HG03039 (cell line): ENCODE results near the gene CLRN3.

Source experiments
- ATAC-seq: cut with Tn5 transposase; IDR thresholded peaks from one replicate; pipeline ENCODE4 v1.9.1; 2021; ENCODE audit warnings: mild to moderate bottlenecking, moderate library complexity; ENCODE audit not compliant: unreplicated experiment

The CLRN3 gene, protein sequence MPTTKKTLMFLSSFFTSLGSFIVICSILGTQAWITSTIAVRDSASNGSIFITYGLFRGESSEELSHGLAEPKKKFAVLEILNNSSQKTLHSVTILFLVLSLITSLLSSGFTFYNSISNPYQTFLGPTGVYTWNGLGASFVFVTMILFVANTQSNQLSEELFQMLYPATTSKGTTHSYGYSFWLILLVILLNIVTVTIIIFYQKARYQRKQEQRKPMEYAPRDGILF

DNA sequence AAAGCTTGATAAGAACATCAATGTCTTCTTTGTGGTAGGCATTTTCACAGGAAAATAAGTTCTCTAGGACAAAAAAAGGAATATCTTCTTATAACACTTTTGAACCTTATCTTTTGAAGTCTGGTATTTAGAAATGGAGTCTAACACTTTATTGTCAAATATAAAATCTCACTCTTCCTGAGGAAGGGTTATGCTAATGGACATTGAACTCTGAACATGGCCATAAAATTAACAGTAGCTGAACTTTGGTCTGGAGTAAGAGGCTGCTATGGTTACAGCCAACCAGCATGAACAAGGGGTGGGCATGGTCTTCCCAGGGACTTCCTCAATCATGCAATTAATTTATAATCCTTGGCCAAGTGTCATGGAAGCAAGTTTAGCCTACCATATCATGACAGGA is at the start of gene CLRN3:
TSS of gene CLRN3 (minus strand) at position 199 of the 400 bp plus-strand sequence. CDS start at position 42, 157 bp downstream.
- ATAC-seq, result no peak

DNA sequence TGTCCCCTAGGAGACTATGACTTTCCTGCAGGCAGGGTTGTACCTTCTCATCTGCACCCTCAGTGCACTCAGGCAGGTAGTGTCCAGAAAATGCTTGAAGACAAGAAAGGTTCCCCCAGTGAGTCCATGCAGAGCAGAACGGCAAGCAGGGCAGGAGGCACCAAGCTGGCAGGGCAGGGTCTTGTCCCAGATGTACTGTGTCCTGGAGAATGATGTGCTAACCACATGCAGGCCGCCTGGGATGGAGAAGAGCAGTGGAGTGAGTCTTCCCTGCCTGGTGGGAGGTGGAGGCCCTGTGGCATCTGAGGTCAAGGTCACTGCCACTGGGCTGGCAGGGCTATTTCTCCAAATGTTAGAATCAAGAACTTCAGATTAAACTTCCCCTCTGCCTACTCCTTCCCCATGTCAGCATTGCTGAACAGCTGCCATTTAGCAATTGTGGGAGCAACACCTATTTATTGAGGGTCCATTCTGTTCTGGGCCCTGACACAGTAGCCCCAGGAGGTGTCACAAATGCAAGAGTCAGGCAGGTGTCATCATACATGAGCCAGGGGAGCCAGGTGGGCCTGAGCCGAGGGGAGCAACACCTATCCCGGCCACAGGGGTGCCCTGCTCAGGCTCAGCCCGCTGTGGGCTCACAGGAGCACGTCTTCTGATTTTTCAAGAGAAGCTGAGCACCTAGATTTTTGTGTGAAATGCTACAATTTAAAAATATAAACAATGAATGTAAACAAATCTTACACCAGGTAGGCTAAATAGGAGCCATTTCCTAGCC is 48.3 kb upstream of the CLRN3 start:
- no peak for ATAC-seq

DNA sequence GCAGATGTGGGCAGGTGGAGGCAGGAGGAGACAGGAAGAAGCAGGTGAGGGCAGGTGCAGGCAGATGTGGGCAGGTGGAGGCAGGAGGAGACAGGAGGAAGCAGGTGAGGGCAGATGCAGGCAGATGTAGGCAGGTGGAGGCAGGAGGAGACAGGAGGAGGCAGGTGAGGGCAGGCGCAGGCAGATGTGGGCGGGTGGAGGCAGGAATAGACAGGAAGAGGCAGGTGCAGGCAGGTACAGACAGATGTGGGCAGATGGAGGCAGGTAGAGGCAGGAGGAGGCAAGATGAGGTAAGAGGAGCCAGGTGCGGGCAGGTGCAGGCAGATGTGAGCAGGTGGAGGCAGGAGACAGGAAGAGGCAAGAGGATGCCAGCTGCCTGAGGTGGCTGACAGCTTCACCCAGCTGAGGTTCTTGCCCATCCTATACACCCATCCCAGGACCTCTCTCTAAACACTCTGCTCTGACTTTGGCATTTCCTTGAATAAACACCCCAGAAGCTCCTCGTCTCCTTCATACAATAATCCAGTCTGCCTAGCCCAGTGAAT is 47.1 kb upstream of the CLRN3 start:
- no peak for ATAC-seq

DNA sequence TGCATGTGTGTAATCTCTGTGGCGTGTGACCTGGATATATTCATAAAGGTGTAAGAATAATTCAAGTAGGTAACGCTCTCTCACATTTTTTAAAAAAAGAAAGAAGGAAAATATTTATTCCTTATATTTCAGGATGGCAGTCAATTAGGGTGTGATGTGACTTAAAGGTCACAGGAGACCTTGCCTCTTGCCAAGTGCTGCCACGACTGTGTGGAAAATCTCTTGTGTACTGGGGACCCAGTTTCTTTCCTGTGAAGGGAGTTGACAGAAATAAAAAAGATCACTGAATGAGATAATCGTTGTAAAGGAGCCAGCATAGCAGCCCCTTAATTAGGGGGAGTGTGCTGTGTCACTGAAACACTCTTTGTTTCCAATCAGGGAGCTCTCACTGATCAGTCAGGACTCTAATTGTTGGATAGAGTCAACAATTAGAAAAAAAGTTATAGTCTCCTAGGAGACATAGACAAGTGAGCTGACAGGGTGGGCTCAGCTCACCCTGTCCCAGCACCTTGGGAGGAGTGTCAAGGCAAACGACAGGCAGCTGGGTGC is 45.2 kb upstream of the CLRN3 start:
- no peak for ATAC-seq

DNA sequence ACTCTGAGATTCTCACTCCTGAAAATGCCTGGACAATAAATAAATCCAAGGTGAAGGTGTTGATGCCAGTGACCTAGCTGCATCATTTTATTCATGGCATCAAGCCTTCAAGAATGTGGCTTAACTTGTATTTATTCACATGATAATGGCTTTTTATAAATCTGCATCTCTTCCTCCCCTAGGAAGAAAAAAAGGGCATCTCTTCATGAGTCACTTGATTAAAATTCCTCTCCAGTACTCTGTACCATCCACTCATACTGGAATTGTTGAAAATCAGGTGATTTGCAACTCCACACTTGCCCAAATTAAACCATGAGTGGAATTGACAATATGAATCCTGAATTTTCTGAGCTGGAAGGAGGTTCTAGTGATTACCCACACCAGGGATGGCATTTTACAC is 44.3 kb upstream of the CLRN3 start:
- no peak for ATAC-seq

DNA sequence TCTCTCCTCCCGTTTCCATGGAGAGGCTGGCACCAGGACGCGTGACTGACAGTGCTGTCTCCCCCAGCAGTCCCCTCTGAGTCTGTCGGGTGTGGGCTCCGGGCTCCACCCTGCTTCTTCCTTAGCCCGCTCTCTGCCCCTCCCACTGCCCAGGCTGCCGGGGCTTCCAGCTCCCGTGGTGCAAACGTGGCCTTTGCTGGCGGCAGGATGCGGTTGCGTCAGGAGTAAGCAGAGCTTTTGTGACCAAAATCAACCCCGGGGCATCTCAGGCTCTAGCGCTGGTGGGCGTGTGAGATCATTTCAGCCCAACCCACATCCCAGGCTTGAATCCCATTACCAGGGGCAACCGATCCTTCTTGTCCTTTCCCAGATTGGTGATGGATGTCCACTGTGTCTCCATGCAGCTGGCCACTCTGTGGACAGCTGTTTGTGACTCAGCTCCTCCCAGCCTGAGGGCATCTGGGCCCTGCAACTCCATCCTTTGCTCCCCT is 42.4 kb upstream of the CLRN3 start:
- ATAC-seq, result no peak

DNA sequence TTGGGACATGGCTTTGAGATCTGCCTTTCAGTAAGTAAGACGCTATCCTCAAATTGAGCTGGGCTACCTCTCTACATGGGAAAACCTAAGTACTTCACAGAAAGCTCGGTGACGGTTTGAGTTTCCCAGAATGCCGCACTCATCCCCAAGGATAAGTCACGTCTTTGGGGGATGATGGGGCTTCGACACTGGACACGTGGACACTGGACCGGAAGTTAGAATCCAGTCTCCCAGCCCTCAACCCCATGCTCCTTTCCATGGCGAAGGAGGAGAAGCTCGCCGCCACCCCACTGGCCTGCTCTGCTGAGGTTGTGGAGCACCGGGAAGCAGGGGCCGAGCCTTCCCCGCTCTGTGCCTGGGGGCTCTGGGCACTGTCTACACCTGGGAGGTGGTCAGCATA is 41.6 kb upstream of the CLRN3 start:
- no peak for ATAC-seq

DNA sequence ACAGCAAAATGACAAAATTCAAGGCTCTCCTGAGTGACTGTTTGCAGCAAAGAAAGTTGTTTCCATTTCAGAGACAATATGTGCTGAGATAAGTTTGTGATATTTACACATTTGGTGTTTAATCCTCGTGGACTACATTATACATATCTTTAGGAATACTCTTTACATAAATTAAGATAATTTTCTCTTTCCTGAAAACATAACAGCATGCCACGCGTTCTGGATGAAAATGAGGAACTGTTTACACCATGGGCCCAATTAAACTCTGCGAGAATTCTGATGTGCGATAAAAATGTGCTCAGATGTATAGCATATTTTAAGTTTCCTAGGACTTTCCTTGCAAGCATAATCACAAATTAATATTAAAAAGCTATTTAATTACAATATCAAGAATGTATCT is 40.5 kb upstream of the CLRN3 start:
- no peak for ATAC-seq

DNA sequence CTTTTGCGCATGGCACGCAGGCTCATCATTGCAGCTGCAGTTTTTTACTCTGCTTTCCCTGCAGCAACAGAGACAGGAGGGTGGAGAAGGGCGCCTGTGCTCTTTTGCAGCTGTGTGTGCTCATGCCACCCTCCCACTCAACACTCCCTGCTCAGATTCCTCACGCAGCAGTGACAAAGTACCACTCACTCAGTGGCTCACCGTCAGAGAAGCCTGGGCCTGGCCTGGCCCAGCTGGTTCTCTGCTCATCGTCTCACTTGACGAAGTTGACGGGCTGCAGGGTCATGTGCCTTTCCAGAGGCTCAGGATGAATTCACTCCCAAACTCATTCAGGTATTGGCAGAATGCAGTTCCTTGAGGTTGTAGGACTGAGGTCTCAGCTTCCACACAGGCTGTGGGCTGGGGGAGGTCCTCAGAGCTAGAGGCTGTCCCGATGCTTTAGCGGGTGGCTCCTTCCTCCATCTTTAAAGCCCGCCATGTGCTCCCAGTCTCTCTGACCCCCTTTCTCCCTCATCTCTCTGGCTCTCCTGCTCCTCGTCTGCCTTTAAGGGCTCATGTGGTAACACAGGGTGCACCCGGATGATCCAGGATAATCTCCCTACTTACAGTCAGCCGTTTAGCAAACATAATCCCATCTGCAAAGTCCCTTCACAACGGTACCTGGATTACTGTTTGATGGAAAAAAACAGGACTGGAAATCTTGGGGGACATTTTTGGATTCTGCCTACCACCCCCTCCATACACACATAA is 40.0 kb upstream of the CLRN3 start:
- ATAC-seq, result no peak

DNA sequence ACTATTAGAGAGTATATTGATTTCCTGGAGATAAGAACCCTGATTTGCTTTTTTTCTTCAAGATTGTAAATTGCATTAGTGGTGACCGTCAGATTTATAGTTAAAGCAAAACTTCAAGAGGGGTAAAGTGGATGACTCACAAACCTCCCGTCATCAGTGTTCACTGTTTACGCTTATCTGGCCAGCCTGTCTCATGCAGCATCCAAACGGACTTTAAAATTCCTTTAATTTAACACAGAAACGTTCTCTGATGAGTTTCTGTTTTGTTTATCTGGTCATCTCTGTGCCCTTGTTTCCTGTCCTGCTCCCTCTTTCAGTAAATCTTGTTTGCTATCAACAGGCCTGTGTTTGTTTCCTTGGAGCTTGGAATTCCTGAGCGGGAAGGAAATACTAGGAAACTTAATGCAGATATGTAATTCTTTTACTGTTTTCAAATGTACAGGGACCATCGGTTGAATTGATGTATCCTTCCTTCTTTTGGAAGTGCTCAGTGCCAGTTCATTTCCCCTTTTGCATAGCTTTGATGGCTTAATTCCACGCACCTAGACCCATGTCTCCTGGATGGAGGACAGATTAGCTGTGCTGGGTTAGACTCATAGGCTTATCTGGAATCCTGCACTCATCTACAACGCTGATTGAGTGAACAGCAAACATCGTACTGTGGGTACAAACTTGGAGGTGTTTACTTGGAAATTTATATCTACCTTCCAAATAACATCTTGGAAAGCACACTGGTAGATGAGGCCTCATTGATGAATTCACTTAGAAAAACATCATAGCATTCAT is 35.5 kb upstream of the CLRN3 start:
- no peak for ATAC-seq

DNA sequence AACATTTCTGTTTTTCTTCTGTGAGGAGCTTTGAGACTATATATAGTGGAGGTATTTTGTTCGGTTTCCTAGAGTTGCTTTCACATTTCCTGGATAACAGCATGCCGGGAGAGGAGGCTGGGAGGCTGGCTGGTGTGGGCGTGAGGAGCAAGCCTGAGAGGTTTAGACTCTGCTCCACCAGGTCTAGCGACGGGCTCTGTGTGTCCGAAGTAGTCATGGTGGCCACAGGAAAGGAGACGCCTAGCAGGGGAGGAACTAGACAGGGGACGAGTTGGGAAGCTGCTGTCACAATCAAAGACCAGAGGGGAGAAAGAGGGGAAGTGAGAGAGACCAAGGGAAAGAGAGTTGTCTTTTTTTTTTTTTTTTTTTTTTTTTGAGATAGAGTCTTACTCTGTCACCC is 33.7 kb upstream of the CLRN3 start:
- no peak for ATAC-seq

DNA sequence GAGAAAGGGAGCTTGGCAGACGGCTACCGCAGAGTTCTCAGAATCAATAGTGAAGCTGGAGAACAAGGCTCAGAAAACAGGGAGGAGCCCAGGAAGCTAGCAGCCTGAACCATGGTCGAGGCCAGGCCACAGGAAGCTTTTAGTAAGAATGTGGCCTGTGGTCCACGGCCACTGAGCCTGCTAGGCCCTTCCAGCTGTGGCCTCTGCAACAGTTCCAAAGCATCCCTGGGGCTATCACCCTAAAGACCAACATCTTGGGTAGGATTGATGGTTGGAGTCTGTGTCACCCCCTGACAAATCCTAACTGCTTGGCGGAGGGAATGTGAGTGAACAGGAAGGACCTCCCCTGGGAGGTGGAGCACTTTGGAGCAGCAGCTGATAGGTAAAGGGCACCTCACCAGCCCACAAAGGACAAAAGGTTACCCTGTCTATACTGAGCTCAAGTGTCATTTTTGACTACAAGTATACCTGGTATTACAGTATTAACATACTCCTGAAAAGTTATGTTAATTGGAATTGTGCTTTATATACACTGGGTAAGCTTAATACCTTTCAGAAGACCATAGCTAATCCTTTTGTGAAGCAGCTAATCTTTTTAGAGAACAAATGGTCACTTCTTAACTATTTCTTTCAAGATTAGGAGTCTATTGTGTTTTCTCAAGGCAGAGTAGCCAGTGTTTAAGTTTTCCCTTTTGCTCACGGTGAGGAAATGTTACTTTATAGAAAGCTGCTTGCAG is 32.9 kb upstream of the CLRN3 start:
- no peak for ATAC-seq

DNA sequence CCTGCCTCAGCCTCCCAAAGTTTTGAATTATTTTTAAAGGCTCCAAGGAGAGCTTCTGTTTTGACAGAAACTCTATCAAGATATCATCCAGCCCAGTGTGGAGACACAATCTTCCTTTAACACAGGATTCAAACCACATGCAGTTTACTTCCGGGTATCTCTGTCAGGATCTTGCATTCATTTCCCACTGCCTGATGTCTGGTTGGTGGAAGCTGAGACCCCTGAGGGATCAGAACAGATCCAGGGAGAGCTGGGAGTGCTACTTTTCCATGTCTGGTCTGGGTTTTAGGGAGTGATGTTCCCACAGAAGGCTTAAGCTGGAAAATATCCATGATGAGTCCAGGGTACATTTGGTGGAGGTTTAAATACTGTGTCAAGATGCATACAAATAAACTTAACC is 30.9 kb upstream of the CLRN3 start:
- no peak for ATAC-seq

DNA sequence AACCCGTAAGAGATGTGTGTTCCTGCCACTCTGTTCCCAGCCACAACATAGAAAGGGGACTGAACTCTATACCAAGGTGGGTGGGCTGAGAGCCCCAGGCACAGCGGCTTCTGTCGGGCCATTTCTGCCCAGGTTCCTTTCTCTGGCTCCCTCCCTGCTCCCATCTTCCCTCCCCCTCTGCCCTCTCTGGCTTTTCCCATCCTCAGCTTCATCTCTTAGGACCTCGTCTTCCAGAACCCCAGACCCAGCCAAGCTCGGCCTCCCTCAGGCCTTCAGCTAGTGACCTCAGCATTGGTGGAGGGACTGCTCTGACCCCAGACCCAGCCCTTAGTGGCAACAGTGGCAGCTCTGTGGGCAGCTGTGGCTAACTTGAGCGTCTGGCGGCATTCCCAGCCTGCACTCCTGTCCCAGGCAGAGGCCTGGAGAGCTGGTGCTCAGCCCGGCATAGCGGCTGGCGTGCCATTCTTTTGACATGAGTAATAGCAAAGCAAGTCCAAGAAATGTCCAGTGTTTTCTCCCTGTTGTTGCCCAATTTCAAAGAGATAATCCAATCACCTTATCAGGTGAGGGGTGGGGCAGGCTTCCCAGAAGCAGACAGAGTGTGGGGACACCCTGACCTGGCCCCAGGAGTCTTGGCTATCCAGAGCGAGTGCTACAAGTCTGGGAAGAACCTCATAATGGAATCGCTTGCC is 30.1 kb upstream of the CLRN3 start:
- no peak for ATAC-seq

DNA sequence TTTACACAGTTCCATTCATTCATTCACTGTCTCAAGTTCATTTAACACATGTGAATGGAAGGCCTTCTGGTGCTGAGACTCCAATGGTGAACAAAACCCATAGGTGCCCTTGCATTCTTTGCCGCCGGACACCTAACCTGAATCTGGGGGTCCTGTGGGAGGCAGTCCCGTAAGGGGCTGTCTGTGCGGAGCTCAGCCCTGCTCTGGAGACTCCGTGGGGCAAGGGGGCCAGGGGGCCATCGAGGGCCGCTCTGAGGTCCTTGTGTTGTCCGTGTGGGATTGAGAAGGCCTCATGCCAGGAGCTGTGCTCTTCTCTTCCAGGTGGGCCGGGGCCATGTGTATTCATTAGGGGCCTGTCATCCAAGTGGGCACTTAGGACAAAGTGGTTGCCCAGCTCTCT is 29.5 kb upstream of the CLRN3 start:
- no peak for ATAC-seq

DNA sequence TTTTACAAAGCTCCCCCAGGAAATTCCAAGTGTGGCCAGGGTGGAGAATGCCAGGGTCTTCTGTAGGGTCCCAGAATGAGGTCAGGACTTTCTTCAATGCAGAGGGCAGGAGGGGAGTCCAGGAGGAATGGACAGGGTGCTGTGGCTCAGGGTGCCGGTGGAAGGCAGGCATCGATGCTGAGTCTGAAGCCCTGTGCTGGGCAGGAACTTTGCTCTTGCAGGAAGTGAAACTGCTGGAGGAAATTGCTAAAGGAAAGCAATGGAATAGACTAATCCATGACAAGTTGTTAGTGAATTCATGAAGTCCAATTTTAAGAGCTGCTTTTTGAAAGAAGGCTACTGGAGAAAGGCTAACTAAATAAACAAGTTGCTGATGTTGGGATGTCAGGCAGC is 29.0 kb upstream of the CLRN3 start:
- ATAC-seq, result no peak

DNA sequence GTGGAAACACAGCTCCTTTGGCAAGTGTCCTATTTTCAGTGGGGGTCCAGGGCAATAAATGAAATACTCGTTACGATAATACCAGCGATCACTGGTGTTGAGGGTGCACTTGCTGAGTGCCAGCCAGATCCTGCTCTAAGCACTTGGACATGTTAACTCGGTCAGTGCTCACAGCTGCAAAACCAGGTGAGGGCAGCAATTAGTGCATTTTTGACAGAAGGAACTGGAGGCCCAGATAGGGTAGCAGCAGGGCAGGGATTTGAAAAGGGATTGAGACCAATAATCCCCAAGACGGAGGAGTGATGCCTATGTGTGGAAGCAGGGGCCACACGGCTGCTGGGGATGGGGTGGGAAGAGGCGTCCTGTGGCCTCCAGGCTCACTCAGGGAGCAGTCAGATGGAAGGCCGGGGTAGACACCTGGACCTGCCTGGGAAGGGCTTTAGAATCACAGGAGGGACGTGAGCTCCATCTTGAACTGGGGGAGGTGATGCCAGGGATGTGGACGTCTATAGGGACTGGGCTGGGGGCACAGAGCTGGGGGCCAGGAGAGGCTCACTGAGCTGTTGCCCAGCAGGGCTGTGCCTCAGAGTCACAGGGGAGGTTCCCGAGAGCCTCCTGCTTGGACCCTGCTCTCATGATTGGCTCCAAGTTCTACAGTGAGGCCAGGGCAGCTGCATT is 28.5 kb upstream of the CLRN3 start:
- no peak for ATAC-seq

DNA sequence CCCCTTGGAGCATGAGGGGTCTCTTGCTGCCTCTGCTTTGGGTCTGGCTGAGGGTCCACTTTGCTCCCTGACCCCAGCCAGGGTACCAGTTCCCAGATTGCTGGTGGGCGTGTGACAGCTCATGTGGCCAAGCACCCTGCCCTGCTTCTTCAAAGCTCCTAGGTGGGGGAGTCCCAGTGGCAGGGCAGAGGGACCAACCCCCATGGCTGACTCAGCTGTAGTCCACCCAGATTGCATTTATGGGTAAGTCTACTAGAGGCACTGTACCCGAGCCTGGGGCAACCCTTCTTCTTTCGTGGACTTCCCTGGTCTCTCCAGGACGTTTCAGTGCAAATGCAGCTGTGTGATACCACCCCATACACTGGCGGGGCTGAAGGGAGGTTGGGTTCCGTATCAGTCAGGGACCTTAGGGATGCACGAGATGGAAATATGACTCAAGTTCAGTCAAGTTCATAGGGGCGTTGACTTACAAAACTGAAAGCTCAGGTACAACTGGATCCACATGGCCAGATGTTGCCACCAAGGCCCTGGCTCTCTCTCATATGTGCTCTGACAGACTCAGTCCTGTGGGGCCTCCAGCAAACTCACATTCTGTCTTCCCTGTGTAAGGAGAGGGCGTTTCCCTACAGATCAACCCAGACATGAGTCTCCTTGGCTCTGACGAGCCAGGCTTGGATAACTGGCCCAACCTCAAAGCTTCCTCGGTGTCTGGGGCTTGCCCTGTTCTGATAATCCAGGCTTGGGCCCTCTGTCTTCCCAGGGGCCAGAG is 27.7 kb upstream of the CLRN3 start:
- no peak for ATAC-seq
